ENCODE data around the gene TCF7L1.

DNA sequence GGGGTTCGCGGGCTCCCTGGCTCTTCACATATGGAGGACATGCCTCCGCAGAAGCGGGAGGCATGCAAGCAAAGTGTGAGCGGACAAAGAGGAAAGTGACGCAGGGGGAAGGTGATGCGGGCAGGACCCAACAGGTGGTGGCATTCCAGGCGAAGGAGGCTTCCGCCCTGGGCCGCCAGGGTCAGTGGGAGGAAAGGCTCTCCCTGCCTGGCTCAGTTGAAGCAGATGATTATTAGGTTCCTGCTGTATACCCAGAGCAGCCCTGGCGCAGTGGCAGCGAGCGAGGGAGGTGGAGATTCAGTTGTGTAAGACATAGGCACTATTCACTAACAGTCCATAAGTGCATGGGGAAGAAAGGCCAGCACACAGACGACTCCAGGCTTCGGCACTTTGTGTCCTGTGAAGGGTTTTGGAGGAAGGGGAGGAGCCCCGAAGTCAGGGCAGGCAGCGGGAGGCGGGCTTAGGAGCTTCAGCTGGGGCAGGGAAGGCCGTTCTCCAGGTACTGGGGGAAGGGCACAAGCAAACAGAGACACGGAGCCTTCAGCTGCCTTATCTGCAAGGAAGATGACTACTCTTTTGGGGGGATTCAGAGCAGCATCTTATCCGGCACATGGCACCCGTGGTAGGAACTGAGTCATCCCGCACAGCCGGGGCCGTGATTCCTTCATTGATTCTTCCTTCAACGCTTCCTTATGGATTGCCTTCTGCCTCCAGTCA is 104.8 kb downstream of the TCF7L1 start:
- TF ChIP-seq, protein P1, sequence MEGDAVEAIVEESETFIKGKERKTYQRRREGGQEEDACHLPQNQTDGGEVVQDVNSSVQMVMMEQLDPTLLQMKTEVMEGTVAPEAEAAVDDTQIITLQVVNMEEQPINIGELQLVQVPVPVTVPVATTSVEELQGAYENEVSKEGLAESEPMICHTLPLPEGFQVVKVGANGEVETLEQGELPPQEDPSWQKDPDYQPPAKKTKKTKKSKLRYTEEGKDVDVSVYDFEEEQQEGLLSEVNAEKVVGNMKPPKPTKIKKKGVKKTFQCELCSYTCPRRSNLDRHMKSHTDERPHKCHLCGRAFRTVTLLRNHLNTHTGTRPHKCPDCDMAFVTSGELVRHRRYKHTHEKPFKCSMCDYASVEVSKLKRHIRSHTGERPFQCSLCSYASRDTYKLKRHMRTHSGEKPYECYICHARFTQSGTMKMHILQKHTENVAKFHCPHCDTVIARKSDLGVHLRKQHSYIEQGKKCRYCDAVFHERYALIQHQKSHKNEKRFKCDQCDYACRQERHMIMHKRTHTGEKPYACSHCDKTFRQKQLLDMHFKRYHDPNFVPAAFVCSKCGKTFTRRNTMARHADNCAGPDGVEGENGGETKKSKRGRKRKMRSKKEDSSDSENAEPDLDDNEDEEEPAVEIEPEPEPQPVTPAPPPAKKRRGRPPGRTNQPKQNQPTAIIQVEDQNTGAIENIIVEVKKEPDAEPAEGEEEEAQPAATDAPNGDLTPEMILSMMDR (IDR thresholded peaks at IDR 0.05; ENCODE audit: low read length) = no peak
- no peak for TF ChIP-seq EZH2 (optimal IDR thresholded peaks at IDR 0.05; ENCODE audit: low read depth, low read length)

Measured in MM.1S (cell line).